Tibial nerve (tissue), 4 donors: ENCODE results near the gene QKI.

Experiments
- CTCF ChIP-seq, 5 experiments: fragments of 200-600 bp in 3 of 5; fragments of 450-650 bp in 2 of 5; sonication (generic) in 3 of 5; IDR thresholded peaks; one replicate each; pipeline ENCODE4 v1.5.1; 2016 to 2019; ENCODE audit warnings: antibody characterized with exemption in 5 of 5, mild to moderate bottlenecking in 3 of 5, moderate library complexity in 2 of 5
- EP300 ChIP-seq, 2 donors: sonication (generic); formaldehyde crosslinking; IDR thresholded peaks; one replicate each; pipeline ENCODE4 v1.6.1; 2017; ENCODE audit warnings: antibody characterized with exemption in 2 of 2, mild to moderate bottlenecking in 1 of 2
- POLR2A ChIP-seq, 2 donors: fragments of 450-650 bp; IDR thresholded peaks; one replicate each; pipeline ENCODE4 v1.6.1; 2017; ENCODE audit warnings: antibody characterized with exemption in 2 of 2, mild to moderate bottlenecking in 2 of 2, moderate library complexity in 2 of 2

- TF ChIP-seq EP300 (IDR thresholded peaks at IDR 0.05) (no peak), CTCF (IDR thresholded peaks at IDR 0.05) (no peak), POLR2A (IDR thresholded peaks at IDR 0.05) (no peak)
Observed at GRCh38 chr6:163589387-163589786, 174.9 kb downstream of the QKI start.
